Epithelial cell of esophagus (primary cell): ENCODE results near the gene ATP8B2.
"Not testable (repeated sequence)": the region's sequence is repeated elsewhere in the genome, so short reads cannot be mapped to it uniquely, and the experiment has no call there.

ENCODE experiments used
- DNase-seq: peaks from one replicate; pipeline ENCODE4 v3.0.0; 2010; ENCODE audit warnings: low read depth
- H3K4me3 ChIP-seq: 2 replicates; pipeline ENCODE4 v1.5.1; 2011; ENCODE audit warnings: mild to moderate bottlenecking, low read length, control low read depth
- CTCF ChIP-seq: IDR thresholded peaks from 2 replicates; pipeline ENCODE4 v1.5.1; 2011; ENCODE audit warnings: low read depth, mild to moderate bottlenecking, low read length, control low read depth, inconsistent platforms; ENCODE audit not compliant: insufficient read depth; ENCODE audit errors: missing control alignments

The ATP8B2 gene

GRCh38 chr1:154324669-154325582 lies at the start of gene ATP8B2:
Gene ATP8B2 (plus strand): TSS chr1:154325525. CDS start chr1:154328142, 2,617 bp downstream.
- peak within 1 kb of the TSS; percentile 37 for H3K4me3 ChIP-seq
- peak; percentile 72 for DNase-seq

GRCh38 chr1:154276797-154277196 lies 48.5 kb upstream of the ATP8B2 start:
- peak; percentile 27 for TF ChIP-seq CTCF
- H3K4me3 ChIP-seq = no peak overlapping the region
- no peak for DNase-seq

More at GRCh38 chr1:154324669-154325582, at the start of gene ATP8B2:
- peak; percentile 88 for TF ChIP-seq CTCF

- H3K4me3 ChIP-seq = not testable (repeated sequence)
These were observed 37.7 kb upstream of the ATP8B2 start for GRCh38 chr1:154287591-154287990.

GRCh38 chr1:154288661-154289060 lies 36.7 kb upstream of the ATP8B2 start:
- DNase-seq = no peak
- H3K4me3 ChIP-seq = no peak overlapping the region
- TF ChIP-seq CTCF = no peak

More at GRCh38 chr1:154287591-154287990, 37.7 kb upstream of the ATP8B2 start:
- not testable (repeated sequence) for DNase-seq

GRCh38 chr1:154290921-154291320 lies 34.4 kb upstream of the ATP8B2 start:
- no peak for TF ChIP-seq CTCF
- no peak for DNase-seq
- H3K4me3 ChIP-seq = no peak overlapping the region

- no peak overlapping the region for H3K4me3 ChIP-seq
- TF ChIP-seq CTCF = no peak
- no peak for DNase-seq
These were observed 29.7 kb upstream of the ATP8B2 start for GRCh38 chr1:154295408-154296235.

- no peak for DNase-seq
- no peak overlapping the region for H3K4me3 ChIP-seq
- TF ChIP-seq CTCF = no peak
These were observed 23.7 kb upstream of the ATP8B2 start for GRCh38 chr1:154301582-154301981.
